Sigmoid colon (tissue), 7 donors: Measurements from ENCODE around the gene GPR45. TPM values are rescaled to one million over a fixed set of nuclear protein-coding genes. Genes with fewer than 3 reads are reported as not detected.

ENCODE experiments used
- DNase-seq: peaks from one replicate; pipeline ENCODE4 v3.0.0-alpha.2; 2019
- H3K27ac ChIP-seq, 4 donors: fragments of 200-600 bp; sonication (generic); one replicate each; pipeline ENCODE4 v1.5.1; 2016 to 2019; ENCODE audit warnings: mild to moderate bottlenecking in 1 of 4
- H3K27me3 ChIP-seq, 3 donors: fragments of 200-600 bp; sonication (generic); one replicate each; pipeline ENCODE4 v1.5.1; 2019; ENCODE audit warnings: mild to moderate bottlenecking in 1 of 3
- H3K36me3 ChIP-seq, 4 donors: fragments of 200-600 bp; sonication (generic); one replicate each; pipeline ENCODE4 v1.5.1; 2016 to 2019
- H3K4me1 ChIP-seq, 4 donors: fragments of 200-600 bp; sonication (generic); one replicate each; pipeline ENCODE4 v1.5.1; 2017 to 2019
- H3K4me3 ChIP-seq, 4 donors: fragments of 200-600 bp; sonication (generic); one replicate each; pipeline ENCODE4 v1.5.1; 2017 to 2019; ENCODE audit warnings: mild to moderate bottlenecking in 2 of 4, moderate library complexity in 1 of 4
- H3K9me3 ChIP-seq, 4 donors: fragments of 200-600 bp in 3 of 4; sonication (generic) in 3 of 4; one replicate each; pipeline versions ENCODE4 v1.5.1 to v1.6.1; 2013 to 2019
- CTCF ChIP-seq, 4 experiments: fragments of 450-650 bp in 3 of 4; fragments of 200-600 bp in 1 of 4; IDR thresholded peaks; one replicate each; pipeline ENCODE4 v1.5.1; 2016 to 2019; ENCODE audit warnings: antibody characterized with exemption in 4 of 4, mild to moderate bottlenecking in 3 of 4, moderate library complexity in 2 of 4
- EP300 ChIP-seq, 4 donors: sonication (generic); formaldehyde crosslinking; IDR thresholded peaks; one replicate each; pipeline ENCODE4 v1.6.1; 2017; ENCODE audit warnings: antibody characterized with exemption in 4 of 4
- POLR2A ChIP-seq, 2 donors: fragments of 450-650 bp; IDR thresholded peaks; one replicate each; pipeline ENCODE4 v1.6.1; 2016; ENCODE audit warnings: antibody characterized with exemption in 2 of 2, mild to moderate bottlenecking in 2 of 2, moderate library complexity in 2 of 2
- POLR2AphosphoS5 ChIP-seq, 4 donors: sonication (generic); formaldehyde crosslinking; IDR thresholded peaks; one replicate each; pipeline ENCODE4 v1.6.1; 2017; ENCODE audit warnings: antibody characterized with exemption in 4 of 4
- WGBS, 2 donors: extraction: QIAGEN DNeasy Blood & Tissue Kit; methylation state at CpG; one replicate each; pipeline ENCODE4 v1.1.7; 2013; 5-methylcytosine and 5-hydroxymethylcytosine counted together
- intact Hi-C: fragments of 100-400 bp; cut with DNase I; formaldehyde crosslinking; loops from one replicate; pipeline ENCODE4 v1.15.1; 2023
- polyA plus RNA-seq, 3 donors: library from polyadenylated mRNA; stranded (reverse); fragments of 200-250 nt; gene quantifications; one replicate each; pipeline ENCODE4 v1.2.3, GENCODE V29; 2013
- total RNA-seq, 4 donors: library from RNA; depleted of rRNA; stranded (reverse); fragments of >200 nt; gene quantifications; one replicate each; pipeline ENCODE4 v1.1.0, GENCODE V29; 2016
- donor health status: healthy with polysubstance abuse.
- donor health status: Bipolar disorder and iron deficiency.
- donor health status: healthy.

The GPR45 gene
- total and polyA plus RNA-seq, 7 donors: not detected

GRCh38 chr2:105283532-105283931 is 42.0 kb downstream of the GPR45 start:
- Histone ChIP-seq H3K4me1 (no peaks in the 10 kb centered on the region), H3K27me3 (no peaks in the 10 kb centered on the region), H3K27ac (no peak overlapping the region), H3K9me3 (no peaks in the 10 kb centered on the region), H3K4me3 (no peak overlapping the region), H3K36me3 (peaks cover 11 to 90% (median 30%) of the 10 kb centered on the region in 4 donors)
- WGBS, 2 donors: 80 to 92% methylated on average over 4 of the region's 4 CpGs
- intact Hi-C loops: no loop called here
- DNase-seq: no peak
- no peak for TF ChIP-seq POLR2A (IDR thresholded peaks at IDR 0.05)
- no peak for TF ChIP-seq EP300 (IDR thresholded peaks at IDR 0.05)
- TF ChIP-seq CTCF (IDR thresholded peaks at IDR 0.05): no peak
- TF ChIP-seq POLR2AphosphoS5 (IDR thresholded peaks at IDR 0.05): no peak

- no peak overlapping the region for H3K4me3 ChIP-seq
- peaks cover 13 to 88% (median 17%) of the 10 kb centered on the region in 4 donors for H3K36me3 ChIP-seq
- no peaks in the 10 kb centered on the region for H3K27me3 ChIP-seq
- no peak overlapping the region for H3K27ac ChIP-seq
- DNase-seq: no peak
- 54 to 67% methylated on average over 5 of the region's 5 CpGs for WGBS, 2 donors
- intact Hi-C loops: no loop called here
- H3K4me1 ChIP-seq: no peaks in the 10 kb centered on the region
- H3K9me3 ChIP-seq: no peaks in the 10 kb centered on the region
- TF ChIP-seq CTCF (IDR thresholded peaks at IDR 0.05): peak in 2 of 4 experiments; percentile 15 to 25
- TF ChIP-seq POLR2AphosphoS5 (IDR thresholded peaks at IDR 0.05): no peak
- no peak for TF ChIP-seq POLR2A (IDR thresholded peaks at IDR 0.05)
Measured at GRCh38 chr2:105287692-105288091, 46.1 kb downstream of the GPR45 start.

GRCh38 chr2:105288133-105288532 is 46.6 kb downstream of the GPR45 start:
- no peaks in the 10 kb centered on the region for H3K4me1 ChIP-seq
- no peak for DNase-seq
- no peak for TF ChIP-seq POLR2A (IDR thresholded peaks at IDR 0.05)
- no peak for TF ChIP-seq POLR2AphosphoS5 (IDR thresholded peaks at IDR 0.05)
- no peak for TF ChIP-seq CTCF (IDR thresholded peaks at IDR 0.05)
- no peak for TF ChIP-seq EP300 (IDR thresholded peaks at IDR 0.05)
- H3K36me3 ChIP-seq: peaks cover 13 to 87% (median 17%) of the 10 kb centered on the region in 4 donors
- no peak overlapping the region for H3K4me3 ChIP-seq
- intact Hi-C loops: no loop called here
- no peaks in the 10 kb centered on the region for H3K9me3 ChIP-seq
- no peaks in the 10 kb centered on the region for H3K27me3 ChIP-seq
- 86 to 97% methylated on average over 7 of the region's 7 CpGs for WGBS, 2 donors
- H3K27ac ChIP-seq: no peak overlapping the region

- H3K9me3 ChIP-seq: no peaks in the 10 kb centered on the region
- H3K4me1 ChIP-seq: no peaks in the 10 kb centered on the region
- intact Hi-C loops: no loop called here
- WGBS, 2 donors: 94 to 96% methylated on average over 6 of the region's 6 CpGs
- H3K27ac ChIP-seq: no peak overlapping the region
- H3K4me3 ChIP-seq: no peak overlapping the region
- TF ChIP-seq POLR2AphosphoS5 (IDR thresholded peaks at IDR 0.05) (no peak), POLR2A (IDR thresholded peaks at IDR 0.05) (no peak), CTCF (IDR thresholded peaks at IDR 0.05) (no peak), EP300 (IDR thresholded peaks at IDR 0.05) (no peak)
- no peaks in the 10 kb centered on the region for H3K27me3 ChIP-seq
- H3K36me3 ChIP-seq: peaks cover 5 to 86% (median 20%) of the 10 kb centered on the region in 4 donors
- no peak for DNase-seq
Measured at GRCh38 chr2:105290981-105291660, 49.6 kb downstream of the GPR45 start.

- DNase-seq: no peak
- H3K27ac ChIP-seq: no peak overlapping the region
- H3K4me3 ChIP-seq: no peak overlapping the region
- no peaks in the 10 kb centered on the region for H3K4me1 ChIP-seq
- 95 to 98% methylated on average over 2 of the region's 2 CpGs for WGBS, 2 donors
- H3K27me3 ChIP-seq: no peaks in the 10 kb centered on the region
- intact Hi-C loops: no loop called here
- TF ChIP-seq EP300 (IDR thresholded peaks at IDR 0.05) (no peak), POLR2AphosphoS5 (IDR thresholded peaks at IDR 0.05) (no peak), CTCF (IDR thresholded peaks at IDR 0.05) (no peak), POLR2A (IDR thresholded peaks at IDR 0.05) (no peak)
- peaks cover 5 to 84% (median 16%) of the 10 kb centered on the region in 4 donors for H3K36me3 ChIP-seq
- no peaks in the 10 kb centered on the region for H3K9me3 ChIP-seq
Measured at GRCh38 chr2:105291981-105292380, 50.4 kb downstream of the GPR45 start.
